GM21717 (cell line): ENCODE measurements around the gene TBC1D12.
A peak's percentile ranks its signal among the peaks of the same experiment; 100 is the strongest.
"Not testable (repeated sequence)": the region's sequence is repeated elsewhere in the genome, so short reads cannot be mapped to it uniquely, and the experiment has no call there.

ENCODE experiments used
- ATAC-seq: cut with Tn5 transposase; IDR thresholded peaks from one replicate; pipeline ENCODE4 v1.9.1; 2021; ENCODE audit warnings: mild to moderate bottlenecking, moderate library complexity; ENCODE audit not compliant: unreplicated experiment

The TBC1D12 gene

GRCh38 chr10:94450782-94451181 is 48.4 kb downstream of the TBC1D12 start:
- ATAC-seq: no peak

- no peak for ATAC-seq
Measured at GRCh38 chr10:94451883-94452519, 49.7 kb downstream of the TBC1D12 start.

GRCh38 chr10:94456942-94457341 is 54.6 kb downstream of the TBC1D12 start:
- no peak for ATAC-seq

- no peak for ATAC-seq
Measured at GRCh38 chr10:94459385-94459784, 57.0 kb downstream of the TBC1D12 start.

- ATAC-seq: no peak
Measured at GRCh38 chr10:94461503-94461902, 59.2 kb downstream of the TBC1D12 start.

GRCh38 chr10:94462130-94462529 is 59.8 kb downstream of the TBC1D12 start:
- ATAC-seq: no peak

- ATAC-seq: no peak
Measured at GRCh38 chr10:94465684-94466083, 63.3 kb downstream of the TBC1D12 start.

GRCh38 chr10:94481410-94481809 is 79.1 kb downstream of the TBC1D12 start:
- ATAC-seq: no peak

GRCh38 chr10:94483970-94484369 is 81.6 kb downstream of the TBC1D12 start:
- no peak for ATAC-seq

- ATAC-seq: no peak
Measured at GRCh38 chr10:94485094-94485493, 82.8 kb downstream of the TBC1D12 start.

GRCh38 chr10:94487575-94487974 is 85.2 kb downstream of the TBC1D12 start:
- no peak for ATAC-seq

GRCh38 chr10:94489107-94489506 is 86.8 kb downstream of the TBC1D12 start:
- ATAC-seq: no peak

- ATAC-seq: no peak
Measured at GRCh38 chr10:94489976-94490788, 87.8 kb downstream of the TBC1D12 start.

GRCh38 chr10:94490789-94491039 is 88.4 kb downstream of the TBC1D12 start:
- ATAC-seq: no peak

GRCh38 chr10:94493463-94493862 is 91.1 kb downstream of the TBC1D12 start:
- no peak for ATAC-seq

GRCh38 chr10:94496010-94496409 is 93.7 kb downstream of the TBC1D12 start:
- peak; percentile 72 for ATAC-seq

GRCh38 chr10:94496646-94497045 is 94.3 kb downstream of the TBC1D12 start:
- no peak for ATAC-seq

GRCh38 chr10:94500063-94500462 is 97.7 kb downstream of the TBC1D12 start:
- no peak for ATAC-seq

GRCh38 chr10:94521276-94522250 is 119.2 kb downstream of the TBC1D12 start:
- no peak for ATAC-seq

- ATAC-seq: no peak
Measured at GRCh38 chr10:94524146-94524545, 121.8 kb downstream of the TBC1D12 start.

GRCh38 chr10:94524711-94525110 is 122.4 kb downstream of the TBC1D12 start:
- ATAC-seq: no peak

- ATAC-seq: not testable (repeated sequence)
Measured at GRCh38 chr10:94531550-94531949, 129.2 kb downstream of the TBC1D12 start.
